Right lobe of liver (tissue), 4 donors: ENCODE measurements around the gene LRRC75A.

Experiments
- POLR2A ChIP-seq: fragments of 450-650 bp; IDR thresholded peaks from one replicate; pipeline ENCODE4 v1.6.1; 2017; ENCODE audit warnings: antibody characterized with exemption, mild to moderate bottlenecking
- TF ChIP-seq, protein P1 (sequence below), 4 donors: fragments of 200-600 bp in 3 of 4; fragments of 450-650 bp in 1 of 4; IDR thresholded peaks; one replicate each; pipeline versions ENCODE4 v1.5.1 to v1.8.0; 2016 to 2022; ENCODE audit warnings: antibody characterized with exemption in 4 of 4, mild to moderate bottlenecking in 2 of 4
- donor health status: DM: no; HTN: no; CAD: no.
- donor health status: DM: no; HTN: no; CAD: no.
- donor health status: DM: no; HTN: yes; CAD: no.

DNA sequence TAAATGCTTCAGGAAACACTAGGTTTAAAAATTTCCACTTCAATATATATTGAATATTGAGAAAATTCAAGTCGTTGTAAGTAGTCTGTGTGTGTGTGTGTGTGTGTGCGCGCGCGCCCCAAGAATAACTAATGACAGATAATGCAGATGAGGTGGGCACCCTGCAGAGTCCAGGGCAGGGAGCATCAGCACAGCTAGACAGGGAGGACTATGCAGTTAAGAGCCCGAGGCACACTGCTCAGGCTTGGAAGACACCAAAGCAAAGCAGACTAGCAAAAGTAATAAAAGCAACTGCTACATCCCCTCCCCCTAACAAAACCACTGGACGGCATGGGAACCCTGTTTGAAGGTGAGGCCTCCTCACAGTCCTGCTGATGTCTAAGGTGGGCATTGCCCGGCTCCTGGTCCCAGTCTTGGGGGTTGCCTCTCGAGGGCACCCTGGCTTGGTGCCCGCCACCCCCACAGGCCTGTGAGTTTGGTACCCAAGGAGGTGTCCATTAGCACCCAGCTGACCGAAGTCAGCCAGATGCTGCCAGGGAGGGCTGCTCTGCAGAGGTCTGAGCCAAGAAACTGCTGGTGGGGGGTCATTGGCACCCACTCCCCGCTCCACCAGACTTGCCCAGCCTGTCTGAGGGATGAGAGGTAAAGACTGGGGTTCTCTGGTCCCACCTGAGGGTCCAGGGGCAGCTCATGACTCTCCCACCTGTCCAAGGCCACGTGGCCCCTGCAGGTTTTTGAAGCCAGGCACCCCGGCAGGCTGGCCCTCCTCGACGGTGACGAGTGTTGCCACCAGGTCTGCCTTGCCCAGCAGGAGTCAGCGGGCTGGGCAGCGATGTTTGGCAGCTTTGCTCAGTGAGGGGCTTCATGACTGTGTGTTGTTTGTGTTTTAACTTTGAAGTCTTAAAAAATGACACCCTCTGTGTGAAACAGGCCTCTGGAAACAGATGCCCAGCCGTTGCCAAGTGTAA lies 18.7 kb downstream of the LRRC75A start:
- TF ChIP-seq, protein P1, sequence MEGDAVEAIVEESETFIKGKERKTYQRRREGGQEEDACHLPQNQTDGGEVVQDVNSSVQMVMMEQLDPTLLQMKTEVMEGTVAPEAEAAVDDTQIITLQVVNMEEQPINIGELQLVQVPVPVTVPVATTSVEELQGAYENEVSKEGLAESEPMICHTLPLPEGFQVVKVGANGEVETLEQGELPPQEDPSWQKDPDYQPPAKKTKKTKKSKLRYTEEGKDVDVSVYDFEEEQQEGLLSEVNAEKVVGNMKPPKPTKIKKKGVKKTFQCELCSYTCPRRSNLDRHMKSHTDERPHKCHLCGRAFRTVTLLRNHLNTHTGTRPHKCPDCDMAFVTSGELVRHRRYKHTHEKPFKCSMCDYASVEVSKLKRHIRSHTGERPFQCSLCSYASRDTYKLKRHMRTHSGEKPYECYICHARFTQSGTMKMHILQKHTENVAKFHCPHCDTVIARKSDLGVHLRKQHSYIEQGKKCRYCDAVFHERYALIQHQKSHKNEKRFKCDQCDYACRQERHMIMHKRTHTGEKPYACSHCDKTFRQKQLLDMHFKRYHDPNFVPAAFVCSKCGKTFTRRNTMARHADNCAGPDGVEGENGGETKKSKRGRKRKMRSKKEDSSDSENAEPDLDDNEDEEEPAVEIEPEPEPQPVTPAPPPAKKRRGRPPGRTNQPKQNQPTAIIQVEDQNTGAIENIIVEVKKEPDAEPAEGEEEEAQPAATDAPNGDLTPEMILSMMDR (IDR thresholded peaks at IDR 0.05) = no peak
- no peak for TF ChIP-seq POLR2A
